GM23338 (cell line): ENCODE results near the gene ACSM4.

Experiments used
- CREB1 ChIP-seq: fragments of 250-450 bp; sonication (Bioruptor Pico); IDR thresholded peaks from 2 replicates; pipeline ENCODE4 v1.5.0; 2020; ENCODE audit warnings: low read depth, mild to moderate bottlenecking, moderate library complexity
- EZH2 ChIP-seq: fragments of 200-600 bp; sonication (generic); IDR thresholded peaks from one replicate; pipeline ENCODE4 v1.8.0; 2017; ENCODE audit warnings: antibody characterized with exemption, mild to moderate bottlenecking, low read depth; ENCODE audit not compliant: unreplicated experiment
- EZH2phosphoT487 ChIP-seq: fragments of 200-600 bp; sonication (generic); IDR thresholded peaks from one replicate; pipeline ENCODE4 v1.8.1; 2018; ENCODE audit warnings: antibody characterized with exemption; ENCODE audit not compliant: unreplicated experiment
- JUNB ChIP-seq: IDR thresholded peaks from one replicate; pipeline ENCODE4 v1.6.1; 2016; ENCODE audit warnings: antibody characterized with exemption; ENCODE audit not compliant: unreplicated experiment
- NANOG ChIP-seq: IDR thresholded peaks from 2 replicates; pipeline ENCODE4 v1.6.1; 2016; ENCODE audit warnings: antibody characterized with exemption, borderline replicate concordance
- POLR2AphosphoS5 ChIP-seq: IDR thresholded peaks from 2 replicates; pipeline ENCODE4 v1.6.1; 2016; ENCODE audit warnings: antibody characterized with exemption, low read depth
- STAT1 ChIP-seq: IDR thresholded peaks from one replicate; pipeline ENCODE4 v1.6.1; 2016; ENCODE audit warnings: antibody characterized with exemption; ENCODE audit not compliant: unreplicated experiment
- ZNF114 ChIP-seq: fragments of 250-450 bp; sonication (Bioruptor Pico); IDR thresholded peaks from 2 replicates; pipeline ENCODE4 v1.5.0; 2020; ENCODE audit warnings: mild to moderate bottlenecking, moderate library complexity
- ZNF331 ChIP-seq: fragments of 250-450 bp; sonication (Bioruptor Pico); IDR thresholded peaks from 2 replicates; pipeline ENCODE4 v1.5.0; 2020; ENCODE audit warnings: low read depth, mild to moderate bottlenecking, moderate library complexity
- TF ChIP-seq, protein P1 (sequence below), 2 experiments: fragments of 200-600 bp in 1 of 2; sonication (generic) in 1 of 2; conservative IDR thresholded peaks; 2 replicates each; pipeline versions ENCODE4 v1.5.1 to v1.6.1; 2016 to 2017; ENCODE audit warnings: antibody characterized with exemption in 2 of 2, low read depth in 2 of 2, mild to moderate bottlenecking in 2 of 2, moderate library complexity in 1 of 2
- TF ChIP-seq, protein P2 (sequence below): IDR thresholded peaks from one replicate; pipeline ENCODE4 v1.6.1; 2018; ENCODE audit warnings: antibody characterized with exemption; ENCODE audit not compliant: unreplicated experiment
- TF ChIP-seq, protein P3 (sequence below): IDR thresholded peaks from 2 replicates; pipeline ENCODE4 v1.6.1; 2016; ENCODE audit warnings: antibody characterized with exemption
- TF ChIP-seq, protein P4 (sequence below): fragments of 250-450 bp; sonication (Bioruptor Pico); IDR thresholded peaks from 2 replicates; pipeline ENCODE4 v1.5.0; 2020; ENCODE audit warnings: mild to moderate bottlenecking, moderate library complexity

DNA sequence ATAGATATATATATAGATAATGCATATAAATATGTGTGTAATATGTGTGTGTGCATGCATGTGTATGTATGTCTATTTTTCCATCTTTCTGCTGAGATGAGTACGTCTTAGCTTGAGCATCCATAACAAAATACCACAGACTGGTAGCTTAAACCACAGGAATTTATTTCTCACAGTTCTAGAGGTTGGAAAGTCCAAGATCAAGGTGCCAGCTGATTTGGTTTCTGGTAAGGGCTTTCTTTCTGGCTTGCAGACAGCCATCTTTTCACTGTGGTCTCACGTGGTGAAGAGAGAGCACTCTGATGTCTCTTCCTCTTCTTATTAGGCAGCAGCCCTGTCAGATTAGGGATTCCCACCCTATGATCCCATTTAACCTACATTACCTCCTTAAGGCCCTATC, 47.3 kb downstream of the ACSM4 start:
- TF ChIP-seq POLR2AphosphoS5 (no peak), CREB1 (CRISPR knock-in tag) (no peak), EZH2 (no peak), EZH2phosphoT487 (no peak), ZNF114 (no peak), NANOG (no peak), JUNB (no peak), ZNF331 (CRISPR knock-in tag) (no peak), STAT1 (no peak)
- TF ChIP-seq, protein P1, sequence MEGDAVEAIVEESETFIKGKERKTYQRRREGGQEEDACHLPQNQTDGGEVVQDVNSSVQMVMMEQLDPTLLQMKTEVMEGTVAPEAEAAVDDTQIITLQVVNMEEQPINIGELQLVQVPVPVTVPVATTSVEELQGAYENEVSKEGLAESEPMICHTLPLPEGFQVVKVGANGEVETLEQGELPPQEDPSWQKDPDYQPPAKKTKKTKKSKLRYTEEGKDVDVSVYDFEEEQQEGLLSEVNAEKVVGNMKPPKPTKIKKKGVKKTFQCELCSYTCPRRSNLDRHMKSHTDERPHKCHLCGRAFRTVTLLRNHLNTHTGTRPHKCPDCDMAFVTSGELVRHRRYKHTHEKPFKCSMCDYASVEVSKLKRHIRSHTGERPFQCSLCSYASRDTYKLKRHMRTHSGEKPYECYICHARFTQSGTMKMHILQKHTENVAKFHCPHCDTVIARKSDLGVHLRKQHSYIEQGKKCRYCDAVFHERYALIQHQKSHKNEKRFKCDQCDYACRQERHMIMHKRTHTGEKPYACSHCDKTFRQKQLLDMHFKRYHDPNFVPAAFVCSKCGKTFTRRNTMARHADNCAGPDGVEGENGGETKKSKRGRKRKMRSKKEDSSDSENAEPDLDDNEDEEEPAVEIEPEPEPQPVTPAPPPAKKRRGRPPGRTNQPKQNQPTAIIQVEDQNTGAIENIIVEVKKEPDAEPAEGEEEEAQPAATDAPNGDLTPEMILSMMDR (conservative IDR thresholded peaks at IDR 0.05; ENCODE audit: low read depth in 2 of 2) = no peak
- TF ChIP-seq, protein P2, sequence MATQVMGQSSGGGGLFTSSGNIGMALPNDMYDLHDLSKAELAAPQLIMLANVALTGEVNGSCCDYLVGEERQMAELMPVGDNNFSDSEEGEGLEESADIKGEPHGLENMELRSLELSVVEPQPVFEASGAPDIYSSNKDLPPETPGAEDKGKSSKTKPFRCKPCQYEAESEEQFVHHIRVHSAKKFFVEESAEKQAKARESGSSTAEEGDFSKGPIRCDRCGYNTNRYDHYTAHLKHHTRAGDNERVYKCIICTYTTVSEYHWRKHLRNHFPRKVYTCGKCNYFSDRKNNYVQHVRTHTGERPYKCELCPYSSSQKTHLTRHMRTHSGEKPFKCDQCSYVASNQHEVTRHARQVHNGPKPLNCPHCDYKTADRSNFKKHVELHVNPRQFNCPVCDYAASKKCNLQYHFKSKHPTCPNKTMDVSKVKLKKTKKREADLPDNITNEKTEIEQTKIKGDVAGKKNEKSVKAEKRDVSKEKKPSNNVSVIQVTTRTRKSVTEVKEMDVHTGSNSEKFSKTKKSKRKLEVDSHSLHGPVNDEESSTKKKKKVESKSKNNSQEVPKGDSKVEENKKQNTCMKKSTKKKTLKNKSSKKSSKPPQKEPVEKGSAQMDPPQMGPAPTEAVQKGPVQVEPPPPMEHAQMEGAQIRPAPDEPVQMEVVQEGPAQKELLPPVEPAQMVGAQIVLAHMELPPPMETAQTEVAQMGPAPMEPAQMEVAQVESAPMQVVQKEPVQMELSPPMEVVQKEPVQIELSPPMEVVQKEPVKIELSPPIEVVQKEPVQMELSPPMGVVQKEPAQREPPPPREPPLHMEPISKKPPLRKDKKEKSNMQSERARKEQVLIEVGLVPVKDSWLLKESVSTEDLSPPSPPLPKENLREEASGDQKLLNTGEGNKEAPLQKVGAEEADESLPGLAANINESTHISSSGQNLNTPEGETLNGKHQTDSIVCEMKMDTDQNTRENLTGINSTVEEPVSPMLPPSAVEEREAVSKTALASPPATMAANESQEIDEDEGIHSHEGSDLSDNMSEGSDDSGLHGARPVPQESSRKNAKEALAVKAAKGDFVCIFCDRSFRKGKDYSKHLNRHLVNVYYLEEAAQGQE = no peak
- TF ChIP-seq, protein P3, sequence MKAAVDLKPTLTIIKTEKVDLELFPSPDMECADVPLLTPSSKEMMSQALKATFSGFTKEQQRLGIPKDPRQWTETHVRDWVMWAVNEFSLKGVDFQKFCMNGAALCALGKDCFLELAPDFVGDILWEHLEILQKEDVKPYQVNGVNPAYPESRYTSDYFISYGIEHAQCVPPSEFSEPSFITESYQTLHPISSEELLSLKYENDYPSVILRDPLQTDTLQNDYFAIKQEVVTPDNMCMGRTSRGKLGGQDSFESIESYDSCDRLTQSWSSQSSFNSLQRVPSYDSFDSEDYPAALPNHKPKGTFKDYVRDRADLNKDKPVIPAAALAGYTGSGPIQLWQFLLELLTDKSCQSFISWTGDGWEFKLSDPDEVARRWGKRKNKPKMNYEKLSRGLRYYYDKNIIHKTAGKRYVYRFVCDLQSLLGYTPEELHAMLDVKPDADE = no peak
- TF ChIP-seq, protein P4, sequence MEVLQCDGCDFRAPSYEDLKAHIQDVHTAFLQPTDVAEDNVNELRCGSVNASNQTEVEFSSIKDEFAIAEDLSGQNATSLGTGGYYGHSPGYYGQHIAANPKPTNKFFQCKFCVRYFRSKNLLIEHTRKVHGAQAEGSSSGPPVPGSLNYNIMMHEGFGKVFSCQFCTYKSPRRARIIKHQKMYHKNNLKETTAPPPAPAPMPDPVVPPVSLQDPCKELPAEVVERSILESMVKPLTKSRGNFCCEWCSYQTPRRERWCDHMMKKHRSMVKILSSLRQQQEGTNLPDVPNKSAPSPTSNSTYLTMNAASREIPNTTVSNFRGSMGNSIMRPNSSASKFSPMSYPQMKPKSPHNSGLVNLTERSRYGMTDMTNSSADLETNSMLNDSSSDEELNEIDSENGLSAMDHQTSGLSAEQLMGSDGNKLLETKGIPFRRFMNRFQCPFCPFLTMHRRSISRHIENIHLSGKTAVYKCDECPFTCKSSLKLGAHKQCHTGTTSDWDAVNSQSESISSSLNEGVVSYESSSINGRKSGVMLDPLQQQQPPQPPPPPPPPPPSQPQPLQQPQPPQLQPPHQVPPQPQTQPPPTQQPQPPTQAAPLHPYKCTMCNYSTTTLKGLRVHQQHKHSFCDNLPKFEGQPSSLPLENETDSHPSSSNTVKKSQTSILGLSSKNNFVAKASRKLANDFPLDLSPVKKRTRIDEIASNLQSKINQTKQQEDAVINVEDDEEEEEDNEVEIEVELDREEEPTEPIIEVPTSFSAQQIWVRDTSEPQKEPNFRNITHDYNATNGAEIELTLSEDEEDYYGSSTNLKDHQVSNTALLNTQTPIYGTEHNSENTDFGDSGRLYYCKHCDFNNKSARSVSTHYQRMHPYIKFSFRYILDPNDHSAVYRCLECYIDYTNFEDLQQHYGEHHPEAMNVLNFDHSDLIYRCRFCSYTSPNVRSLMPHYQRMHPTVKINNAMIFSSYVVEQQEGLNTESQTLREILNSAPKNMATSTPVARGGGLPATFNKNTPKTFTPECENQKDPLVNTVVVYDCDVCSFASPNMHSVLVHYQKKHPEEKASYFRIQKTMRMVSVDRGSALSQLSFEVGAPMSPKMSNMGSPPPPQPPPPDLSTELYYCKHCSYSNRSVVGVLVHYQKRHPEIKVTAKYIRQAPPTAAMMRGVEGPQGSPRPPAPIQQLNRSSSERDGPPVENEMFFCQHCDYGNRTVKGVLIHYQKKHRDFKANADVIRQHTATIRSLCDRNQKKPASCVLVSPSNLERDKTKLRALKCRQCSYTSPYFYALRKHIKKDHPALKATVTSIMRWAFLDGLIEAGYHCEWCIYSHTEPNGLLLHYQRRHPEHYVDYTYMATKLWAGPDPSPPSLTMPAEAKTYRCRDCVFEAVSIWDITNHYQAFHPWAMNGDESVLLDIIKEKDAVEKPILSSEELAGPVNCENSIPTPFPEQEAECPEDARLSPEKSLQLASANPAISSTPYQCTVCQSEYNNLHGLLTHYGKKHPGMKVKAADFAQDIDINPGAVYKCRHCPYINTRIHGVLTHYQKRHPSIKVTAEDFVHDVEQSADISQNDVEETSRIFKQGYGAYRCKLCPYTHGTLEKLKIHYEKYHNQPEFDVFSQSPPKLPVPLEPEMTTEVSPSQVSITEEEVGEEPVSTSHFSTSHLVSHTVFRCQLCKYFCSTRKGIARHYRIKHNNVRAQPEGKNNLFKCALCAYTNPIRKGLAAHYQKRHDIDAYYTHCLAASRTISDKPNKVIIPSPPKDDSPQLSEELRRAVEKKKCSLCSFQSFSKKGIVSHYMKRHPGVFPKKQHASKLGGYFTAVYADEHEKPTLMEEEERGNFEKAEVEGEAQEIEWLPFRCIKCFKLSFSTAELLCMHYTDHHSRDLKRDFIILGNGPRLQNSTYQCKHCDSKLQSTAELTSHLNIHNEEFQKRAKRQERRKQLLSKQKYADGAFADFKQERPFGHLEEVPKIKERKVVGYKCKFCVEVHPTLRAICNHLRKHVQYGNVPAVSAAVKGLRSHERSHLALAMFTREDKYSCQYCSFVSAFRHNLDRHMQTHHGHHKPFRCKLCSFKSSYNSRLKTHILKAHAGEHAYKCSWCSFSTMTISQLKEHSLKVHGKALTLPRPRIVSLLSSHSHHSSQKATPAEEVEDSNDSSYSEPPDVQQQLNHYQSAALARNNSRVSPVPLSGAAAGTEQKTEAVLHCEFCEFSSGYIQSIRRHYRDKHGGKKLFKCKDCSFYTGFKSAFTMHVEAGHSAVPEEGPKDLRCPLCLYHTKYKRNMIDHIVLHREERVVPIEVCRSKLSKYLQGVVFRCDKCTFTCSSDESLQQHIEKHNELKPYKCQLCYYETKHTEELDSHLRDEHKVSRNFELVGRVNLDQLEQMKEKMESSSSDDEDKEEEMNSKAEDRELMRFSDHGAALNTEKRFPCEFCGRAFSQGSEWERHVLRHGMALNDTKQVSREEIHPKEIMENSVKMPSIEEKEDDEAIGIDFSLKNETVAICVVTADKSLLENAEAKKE (CRISPR knock-in tag) = no peak
